Right atrium auricular region (tissue), 2 donors: ENCODE results near the gene PRUNE1. TPM values are rescaled to one million over a fixed set of nuclear protein-coding genes. Genes with fewer than 3 reads are reported as not detected.

Source experiments
- DNase-seq: peaks from one replicate; pipeline ENCODE4 v3.0.0-alpha.2; 2019; ENCODE audit warnings: low spot score
- H3K27ac ChIP-seq, 2 donors: fragments of 200-600 bp; sonication (generic); 1 replicate in 1 of 2; 2 replicates in 1 of 2; pipeline ENCODE4 v1.5.1; 2016 to 2019
- H3K27me3 ChIP-seq, 2 donors: fragments of 200-600 bp; sonication (generic); one replicate each; pipeline versions ENCODE4 v1.5.1 to v1.6.0; 2017 to 2019
- H3K36me3 ChIP-seq: fragments of 200-600 bp; sonication (generic); one replicate; pipeline ENCODE4 v1.5.1; 2016
- H3K4me1 ChIP-seq, 2 donors: fragments of 200-600 bp; sonication (generic); one replicate each; pipeline versions ENCODE4 v1.5.1 to v1.6.0; 2017 to 2019
- H3K4me3 ChIP-seq, 2 donors: fragments of 200-600 bp; sonication (generic); 1 replicate in 1 of 2; 2 replicates in 1 of 2; pipeline ENCODE4 v1.5.1; 2017 to 2019; ENCODE audit warnings: mild to moderate bottlenecking in 1 of 2, moderate library complexity in 1 of 2
- H3K9me3 ChIP-seq, 2 donors: fragments of 200-600 bp; sonication (generic); one replicate each; pipeline ENCODE4 v1.5.1; 2019
- CTCF ChIP-seq, 2 donors: fragments of 200-600 bp; sonication (generic); IDR thresholded peaks; one replicate each; pipeline ENCODE4 v1.5.1; 2019; ENCODE audit warnings: antibody characterized with exemption in 2 of 2
- total RNA-seq, 2 donors: library from RNA; depleted of rRNA; stranded (reverse); fragments of >200 nt; gene quantifications; one replicate each; pipeline ENCODE4 v1.1.0, GENCODE V29; 2016

PRUNE1 gene
- total RNA-seq, 2 donors from 2014 or later, result 52.0 to 68.4 TPM

- Histone ChIP-seq H3K27me3 (no peaks in the 10 kb centered on the region), H3K9me3 (no peaks in the 10 kb centered on the region), H3K4me1 (peaks cover 0 to 18% of the 10 kb centered on the region in 2 donors), H3K36me3 (no peaks in the 10 kb centered on the region), H3K4me3 (peak within 1 kb of the TSS; percentile 79 to 86), H3K27ac (peak within 1 kb of the TSS; percentile 100)
- TF ChIP-seq CTCF (IDR thresholded peaks at IDR 0.05), result peak; percentile 93
- peak; percentile 97 for DNase-seq
Measured at GRCh38 chr1:151070474-151071276, 62.4 kb downstream of the PRUNE1 start, which contains the start of gene GABPB2. Gene GABPB2, plus strand, starts transcription at chr1:151070761. Its CDS starts 17,429 bp downstream, at chr1:151088190.

GRCh38 chr1:151072224-151072623 is 64.0 kb downstream of the PRUNE1 start:
- Histone ChIP-seq H3K4me3 (no peak overlapping the region), H3K9me3 (no peaks in the 10 kb centered on the region), H3K27me3 (no peaks in the 10 kb centered on the region), H3K4me1 (peaks cover 0 to 18% of the 10 kb centered on the region in 2 donors), H3K36me3 (no peaks in the 10 kb centered on the region), H3K27ac (peak overlapping the region; percentile 100)
- DNase-seq, result no peak
- no peak for TF ChIP-seq CTCF (IDR thresholded peaks at IDR 0.05)

Other genes starting within 250 kb of the PRUNE1 start
- 10 to 100 TPM in 1 of 2 donors, 1 to 10 TPM in 1; 7.3 to 33.2 TPM for gene CTSS, start 242.7 kb upstream of the PRUNE1 start, total RNA-seq
- gene CTSK, start 200.2 kb upstream of the PRUNE1 start, total RNA-seq, result 1 to 10 TPM; 7.5 to 9.4 TPM
- gene ARNT, start 131.8 kb upstream of the PRUNE1 start, total RNA-seq, result 10 to 100 TPM; 28.3 to 40.3 TPM
- under 1 TPM; 0.28 to 0.41 TPM for gene CTXND2, start 121.3 kb upstream of the PRUNE1 start, total RNA-seq
- gene SETDB1, start 82.1 kb upstream of the PRUNE1 start, total RNA-seq, result 10 to 100 TPM; 18.6 to 18.9 TPM
- gene CERS2, start 33.6 kb upstream of the PRUNE1 start, total RNA-seq, result 10 to 100 TPM; 47.9 to 91.4 TPM
- 1 to 10 TPM; 1.6 to 7.7 TPM for gene ANXA9, start 26.2 kb upstream of the PRUNE1 start, total RNA-seq
- 10 to 100 TPM; 62.2 to 72.3 TPM for gene MINDY1, start 1.5 kb upstream of the PRUNE1 start, total RNA-seq
- gene BNIPL, start 28.1 kb downstream of the PRUNE1 start, total RNA-seq, result under 1 TPM; 0.22 to 0.24 TPM
- 10 to 100 TPM in 1 of 2 donors, 1 to 10 TPM in 1; 8.8 to 16.2 TPM for gene C1orf56, start 39.3 kb downstream of the PRUNE1 start, total RNA-seq
- gene CDC42SE1, start 51.2 kb downstream of the PRUNE1 start, total RNA-seq, result 10 to 100 TPM; 18.2 to 37.5 TPM
- gene MLLT11, start 51.9 kb downstream of the PRUNE1 start, total RNA-seq, result 10 to 100 TPM in 1 of 2 donors, 1 to 10 TPM in 1; 3.5 to 10.9 TPM
- 10 to 100 TPM; 18.0 to 19.4 TPM for gene GABPB2, start 62.3 kb downstream of the PRUNE1 start, total RNA-seq
- gene SEMA6C, start 138.2 kb downstream of the PRUNE1 start, total RNA-seq, result 10 to 100 TPM; 40.0 to 60.7 TPM
- gene TNFAIP8L2, start 148.2 kb downstream of the PRUNE1 start, total RNA-seq, result 1 to 10 TPM in 1 of 2 donors, under 1 TPM in 1; 0.56 to 4.8 TPM
- gene LYSMD1, start 157.5 kb downstream of the PRUNE1 start, total RNA-seq, result 10 to 100 TPM; 14.6 to 16.1 TPM
- gene SCNM1, start 157.7 kb downstream of the PRUNE1 start, total RNA-seq, result 10 to 100 TPM; 14.4 to 14.7 TPM
- not detected for gene TMOD4, start 167.5 kb downstream of the PRUNE1 start, total RNA-seq
- gene VPS72, start 181.7 kb downstream of the PRUNE1 start, total RNA-seq, result 10 to 100 TPM; 23.4 to 32.1 TPM
- gene PIP5K1A, start 190.1 kb downstream of the PRUNE1 start, total RNA-seq, result 10 to 100 TPM; 35.6 to 41.8 TPM
- gene PSMD4, start 246.3 kb downstream of the PRUNE1 start, total RNA-seq, result 100 to 1,000 TPM; 109 to 157 TPM